Dedifferentiated amniotic fluid mesenchymal stem cell (primary cell): ENCODE data around the gene RGR.

ENCODE experiments used
- DNase-seq: peaks from one replicate; pipeline ENCODE4 v3.0.0-alpha.2; 2016; ENCODE audit errors: extremely low spot score

RGR gene

GRCh38 chr10:84294766-84295447 is 50.1 kb downstream of the RGR start:
- no peak for DNase-seq

GRCh38 chr10:84296091-84296981 is 51.5 kb downstream of the RGR start:
- DNase-seq, result peak; percentile 68

GRCh38 chr10:84298057-84298456 is 53.2 kb downstream of the RGR start:
- DNase-seq, result no peak

GRCh38 chr10:84302223-84302622 is 57.4 kb downstream of the RGR start:
- no peak for DNase-seq

GRCh38 chr10:84306751-84307384 is 62.0 kb downstream of the RGR start:
- DNase-seq, result no peak

- no peak for DNase-seq
These were observed 63.2 kb downstream of the RGR start for GRCh38 chr10:84308021-84308420.

- peak; percentile 15 for DNase-seq
These were observed 63.8 kb downstream of the RGR start for GRCh38 chr10:84308481-84309304.
